Measurements from ENCODE around the gene SHB.

- TF ChIP-seq CTCF (IDR thresholded peaks at IDR 0.05), result no peak
- no peak for TF ChIP-seq POLR2A (IDR thresholded peaks at IDR 0.05)
- TF ChIP-seq POLR2AphosphoS5 (IDR thresholded peaks at IDR 0.05), result no peak
- TF ChIP-seq EP300 (IDR thresholded peaks at IDR 0.05), result no peak
These were observed 15.1 kb downstream of the SHB start for GRCh38 chr9:38053697-38054461.
